Amniotic stem cell (primary cell): ENCODE results near the gene ETV6.

Experiments
- DNase-seq: peaks from one replicate; lab custom pipeline; 2025; lab: John Stamatoyannopoulos, UW

Gene ETV6

DNA sequence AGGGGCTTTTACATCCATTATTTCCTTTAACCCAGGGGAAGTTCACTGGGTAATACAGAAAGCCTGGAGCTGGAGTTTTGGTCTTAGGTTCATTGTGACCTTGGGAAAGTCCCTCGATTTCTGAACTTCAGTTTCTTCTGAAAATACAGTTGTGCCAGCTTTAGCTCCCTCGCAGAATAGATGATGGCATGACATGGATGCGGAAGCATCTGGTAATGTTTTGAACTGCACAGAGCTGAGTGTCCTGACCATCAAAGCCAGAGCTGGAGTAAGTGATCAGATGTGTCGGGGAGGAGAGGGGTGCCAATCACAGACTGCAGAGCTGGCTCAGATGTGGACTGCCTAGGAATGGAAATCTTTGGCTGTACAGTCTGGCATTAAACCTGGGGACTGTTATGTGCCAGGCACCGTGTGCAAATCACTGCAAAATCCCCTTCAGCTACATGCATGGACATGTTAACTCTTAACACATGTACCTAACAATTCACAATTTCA, 180.9 kb downstream of the ETV6 start:
- no peak for DNase-seq

DNA sequence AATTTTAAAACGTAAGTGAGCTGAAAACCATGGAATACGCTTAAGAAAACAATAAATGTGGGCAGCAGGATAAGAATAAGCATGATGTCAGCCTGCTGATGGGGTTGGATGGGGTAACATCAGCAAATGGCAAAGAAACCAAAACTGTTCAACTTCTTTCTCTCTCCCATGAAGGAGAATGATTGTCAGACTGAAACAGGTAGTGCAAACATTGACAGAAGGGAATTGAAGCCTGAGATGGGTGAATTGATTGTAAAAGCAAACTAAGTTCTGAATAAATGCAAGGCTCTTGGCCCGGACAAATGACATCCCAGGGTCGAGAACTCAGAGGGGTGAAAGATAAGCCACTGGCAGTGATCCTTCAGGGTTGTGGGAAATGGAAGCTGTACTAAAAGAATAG, 182.6 kb downstream of the ETV6 start:
- DNase-seq: no peak

DNA sequence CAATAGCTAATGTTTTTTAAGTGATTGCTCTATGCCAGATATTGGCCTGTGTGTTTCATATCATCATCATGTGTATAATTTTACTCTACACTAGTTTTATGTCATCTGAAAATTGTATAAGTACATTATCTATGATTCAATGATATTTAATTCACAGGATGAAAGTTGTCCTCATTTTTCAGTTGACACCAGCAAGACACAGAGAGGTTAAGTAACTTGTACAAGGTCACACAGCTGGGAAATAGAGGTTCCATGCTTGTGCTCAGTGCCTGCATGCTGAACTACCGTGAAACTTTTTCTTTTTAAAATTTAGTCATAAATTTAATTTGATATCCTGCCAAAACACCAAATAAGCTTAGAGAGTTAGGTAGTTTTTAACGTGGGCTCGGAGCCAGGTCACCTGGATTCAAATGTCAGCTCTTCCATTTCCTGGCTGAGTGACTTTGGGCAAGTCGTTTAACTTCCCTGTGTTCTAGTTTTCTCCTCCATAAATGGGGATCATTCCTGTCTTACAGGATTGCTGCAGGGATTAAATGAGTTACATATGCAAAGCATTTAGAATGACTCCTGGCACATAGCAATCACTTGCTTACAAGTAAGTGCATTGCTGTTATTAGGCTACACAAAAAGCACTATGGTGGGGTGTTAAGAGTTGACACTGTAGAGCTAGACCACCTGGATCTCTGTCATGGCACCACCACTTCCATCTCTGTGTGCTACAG, 183.9 kb downstream of the ETV6 start:
- DNase-seq: no peak

DNA sequence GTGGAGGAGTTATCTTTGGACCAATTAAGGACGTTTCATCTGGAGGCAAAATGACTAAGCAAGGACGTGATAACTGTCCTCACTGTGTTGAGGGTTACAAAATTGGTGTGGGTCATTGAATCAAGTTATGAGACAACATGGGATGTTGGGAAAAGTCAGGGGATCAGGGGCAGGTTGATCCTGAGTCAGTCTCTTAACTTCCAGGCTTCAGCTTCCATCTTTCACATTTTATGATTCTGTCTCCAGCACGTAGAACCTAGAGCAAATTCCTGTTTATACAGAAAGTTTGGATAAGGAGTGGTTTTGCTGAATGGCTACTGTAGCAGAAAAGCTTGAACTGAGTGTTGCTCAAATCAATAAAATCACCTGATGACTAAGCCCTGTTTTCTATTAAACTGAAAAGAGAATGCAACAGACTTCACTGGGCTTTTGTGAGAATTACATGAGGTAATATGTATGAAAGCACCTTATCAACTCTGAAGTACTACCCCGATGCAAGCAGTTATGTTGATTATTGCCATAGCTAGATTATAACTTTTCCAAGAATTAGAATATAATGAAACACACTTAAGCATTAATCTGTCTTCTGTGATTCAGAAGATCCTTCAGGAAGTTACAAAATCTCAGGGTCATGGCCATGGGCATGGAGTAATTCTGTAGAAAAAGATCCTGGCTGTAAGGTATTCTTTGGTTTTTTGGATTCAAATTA, 184.8 kb downstream of the ETV6 start:
- no peak for DNase-seq

DNA sequence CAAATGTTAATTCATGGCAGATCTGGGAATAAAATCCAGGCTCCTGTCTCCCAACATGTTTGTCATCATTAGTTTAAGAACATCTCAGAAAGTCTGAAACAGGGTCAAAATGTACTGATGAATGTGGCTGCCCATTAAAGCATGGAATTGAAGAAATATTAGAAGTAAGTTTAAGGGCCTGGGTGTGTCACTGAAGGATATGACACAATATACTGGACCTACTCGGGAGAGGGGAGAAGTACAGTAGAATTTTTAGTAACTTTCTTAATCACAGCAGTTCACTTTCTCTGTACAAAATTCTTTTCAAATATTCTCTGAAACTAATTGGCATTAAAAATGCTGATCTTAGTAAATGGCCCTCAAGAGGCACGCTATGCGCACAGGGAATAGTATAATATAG, 185.5 kb downstream of the ETV6 start:
- DNase-seq: no peak

DNA sequence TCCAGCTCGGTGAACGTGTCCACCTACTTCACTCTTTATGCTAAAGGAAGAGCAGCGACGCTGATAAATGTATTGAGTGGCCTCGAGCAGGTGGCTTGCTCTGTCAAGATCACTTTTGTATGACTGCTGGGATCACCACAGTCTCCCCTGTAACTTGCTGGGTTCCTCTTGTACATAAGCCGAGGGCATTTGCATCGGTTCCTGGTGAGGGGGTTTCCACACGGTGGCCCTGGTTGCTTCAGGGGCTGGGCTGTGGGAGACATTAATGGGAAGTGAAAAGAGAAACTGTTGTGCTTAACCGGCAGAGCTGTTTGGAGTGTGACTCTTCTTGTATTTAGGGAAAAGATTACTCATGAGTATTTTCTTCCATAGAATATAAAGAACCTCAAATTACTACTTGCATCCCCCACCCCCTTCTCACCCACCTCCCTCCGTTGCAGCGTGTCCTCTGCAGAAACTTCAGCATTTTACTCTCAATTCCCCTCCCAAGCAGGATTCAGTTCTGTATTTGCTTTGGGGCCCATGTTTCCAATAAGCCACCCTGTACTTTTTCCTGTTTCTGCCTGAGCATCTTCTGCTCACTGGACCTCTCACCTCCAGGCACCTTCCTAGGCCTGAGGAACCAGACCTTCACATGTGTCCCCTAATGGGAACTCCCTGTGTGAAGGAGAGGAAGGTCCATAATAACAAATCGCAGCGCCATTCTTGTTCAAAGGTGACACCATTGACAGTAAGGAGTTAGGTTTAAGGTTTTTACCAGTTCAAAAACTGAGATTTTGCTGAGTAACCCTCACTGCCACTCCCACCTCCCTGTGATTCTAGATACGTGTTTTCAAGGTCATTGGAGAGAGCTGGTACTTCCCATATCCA, 187.0 kb downstream of the ETV6 start:
- no peak for DNase-seq

DNA sequence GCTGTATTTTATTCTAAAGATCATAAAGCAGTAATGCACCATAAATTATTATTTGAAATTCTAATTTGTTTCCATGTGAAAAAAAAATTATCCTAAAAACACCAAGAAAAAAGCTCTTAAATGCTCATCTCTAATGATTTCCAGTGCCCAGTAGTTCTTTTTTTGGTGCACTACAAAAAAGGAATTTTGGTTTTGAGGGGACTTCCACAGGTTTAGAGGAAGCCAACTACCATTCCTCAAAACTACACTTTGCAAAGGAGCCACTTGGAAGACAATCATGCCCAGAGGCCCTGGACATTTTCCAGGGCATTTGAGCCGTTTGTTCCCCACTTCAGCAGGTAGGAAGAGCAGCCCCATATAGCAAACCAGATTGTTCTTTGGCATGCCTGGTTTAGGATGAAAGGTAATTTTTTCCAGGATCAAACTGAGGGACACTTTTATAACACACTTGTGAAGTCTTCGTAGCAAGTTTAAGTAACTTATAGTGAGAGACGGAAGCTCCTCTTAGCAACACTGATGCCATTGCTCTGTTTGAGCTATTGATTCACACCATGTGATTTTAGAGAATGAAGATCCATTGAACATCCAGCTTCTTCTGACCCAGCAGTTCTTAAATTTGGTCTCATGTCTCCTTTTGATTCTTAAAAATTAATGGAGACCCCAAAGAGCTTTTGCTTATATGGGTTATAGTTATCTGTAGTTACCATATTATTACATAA, 187.9 kb downstream of the ETV6 start:
- no peak for DNase-seq

DNA sequence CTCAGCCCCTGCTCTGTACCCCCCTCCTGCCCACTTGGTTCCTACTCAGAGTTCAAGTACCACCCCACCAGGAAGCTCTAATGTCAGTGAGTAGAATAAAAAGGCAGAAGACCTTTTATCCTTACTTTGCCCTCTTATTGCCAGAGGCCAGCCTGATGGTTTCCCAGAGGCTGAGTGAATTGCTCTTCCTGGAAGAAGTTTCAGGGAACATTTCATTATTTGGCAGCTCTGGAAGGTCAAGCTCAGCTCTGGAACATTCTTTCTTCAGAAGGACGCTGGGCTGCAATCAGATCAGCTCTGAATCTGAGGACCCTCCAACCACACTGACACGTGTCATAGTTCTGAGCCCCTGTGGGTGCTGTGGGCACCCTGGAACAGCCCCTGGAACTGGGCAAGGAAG, 188.9 kb downstream of the ETV6 start:
- DNase-seq: no peak

DNA sequence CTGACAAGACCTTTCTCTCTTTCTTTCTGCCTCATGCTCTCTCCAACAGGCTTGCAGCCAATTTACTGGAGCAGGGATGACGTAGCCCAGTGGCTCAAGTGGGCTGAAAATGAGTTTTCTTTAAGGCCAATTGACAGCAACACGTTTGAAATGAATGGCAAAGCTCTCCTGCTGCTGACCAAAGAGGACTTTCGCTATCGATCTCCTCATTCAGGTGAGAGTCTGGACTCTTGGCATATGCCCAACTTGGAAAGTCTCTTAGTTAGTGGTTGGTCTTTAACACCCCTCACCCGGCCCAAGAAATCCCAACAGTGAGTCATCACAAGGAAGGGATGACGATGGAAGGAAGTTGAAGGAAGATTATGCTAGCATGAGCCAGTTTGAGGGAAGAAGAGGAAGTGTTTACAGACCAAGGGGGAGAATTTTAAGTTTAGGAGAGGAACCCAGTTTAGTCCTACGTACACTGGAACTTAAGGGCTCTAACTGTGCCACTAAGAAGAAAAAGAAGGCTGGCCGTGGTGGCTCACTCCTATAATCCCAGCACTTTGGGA, 189.7 kb downstream of the ETV6 start:
- no peak for DNase-seq

DNA sequence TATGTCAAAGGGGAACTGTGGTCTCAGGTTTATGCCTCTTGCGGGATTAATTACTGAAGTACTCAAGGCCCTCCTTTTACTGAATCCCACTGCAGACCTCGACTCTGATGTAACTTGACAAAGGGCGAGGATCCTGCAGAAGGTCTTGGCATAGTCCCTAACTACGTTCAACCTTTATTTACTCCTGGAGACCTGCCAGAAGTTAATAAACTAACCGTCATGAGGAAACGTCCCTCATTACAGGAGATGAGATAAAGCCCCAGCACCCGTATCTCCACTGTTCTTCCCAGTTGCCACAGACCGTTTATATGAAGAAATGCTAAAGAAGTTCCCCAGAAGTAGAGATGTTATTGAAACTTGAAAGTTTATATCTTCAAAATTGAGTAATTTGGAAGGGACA, 190.9 kb downstream of the ETV6 start:
- DNase-seq: no peak

DNA sequence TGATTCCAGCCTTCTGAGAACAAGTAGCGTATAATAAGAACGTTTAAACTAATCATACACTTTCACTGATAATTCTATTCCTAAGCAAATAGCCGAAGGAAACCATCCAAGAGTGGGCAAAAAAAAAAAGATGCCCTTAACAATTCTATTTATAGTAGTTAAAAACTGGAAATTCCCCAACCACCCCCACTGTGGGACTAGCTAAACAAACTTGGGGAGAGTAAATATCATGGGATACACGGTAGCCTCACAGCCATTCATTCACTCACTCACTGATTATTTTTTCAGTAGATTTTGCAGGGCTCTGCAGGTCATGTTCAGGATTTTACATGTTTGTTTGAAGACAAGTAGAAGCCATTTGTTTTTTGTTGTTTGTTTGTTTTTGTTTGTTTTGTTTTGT, 197.0 kb downstream of the ETV6 start:
- no peak for DNase-seq

DNA sequence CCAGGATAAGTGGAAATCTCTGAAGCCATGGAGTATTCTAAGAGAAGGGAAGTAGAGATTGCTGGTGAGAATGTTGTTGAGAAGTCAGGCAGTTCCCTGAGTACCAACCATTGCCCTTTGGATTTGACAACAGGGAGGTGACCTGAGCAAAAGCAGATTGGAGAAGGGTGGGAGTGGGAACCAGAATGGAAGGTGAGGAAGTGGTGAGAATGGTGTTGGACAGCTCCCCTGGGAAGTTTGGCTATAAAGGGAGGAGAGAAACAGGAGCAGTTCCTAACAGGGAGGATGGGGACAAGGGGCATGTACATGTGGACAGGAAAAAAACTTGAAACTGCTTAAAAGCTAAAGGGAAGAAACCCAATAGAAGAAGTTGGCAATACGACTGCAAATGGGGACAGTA, 198.1 kb downstream of the ETV6 start:
- DNase-seq: no peak

DNA sequence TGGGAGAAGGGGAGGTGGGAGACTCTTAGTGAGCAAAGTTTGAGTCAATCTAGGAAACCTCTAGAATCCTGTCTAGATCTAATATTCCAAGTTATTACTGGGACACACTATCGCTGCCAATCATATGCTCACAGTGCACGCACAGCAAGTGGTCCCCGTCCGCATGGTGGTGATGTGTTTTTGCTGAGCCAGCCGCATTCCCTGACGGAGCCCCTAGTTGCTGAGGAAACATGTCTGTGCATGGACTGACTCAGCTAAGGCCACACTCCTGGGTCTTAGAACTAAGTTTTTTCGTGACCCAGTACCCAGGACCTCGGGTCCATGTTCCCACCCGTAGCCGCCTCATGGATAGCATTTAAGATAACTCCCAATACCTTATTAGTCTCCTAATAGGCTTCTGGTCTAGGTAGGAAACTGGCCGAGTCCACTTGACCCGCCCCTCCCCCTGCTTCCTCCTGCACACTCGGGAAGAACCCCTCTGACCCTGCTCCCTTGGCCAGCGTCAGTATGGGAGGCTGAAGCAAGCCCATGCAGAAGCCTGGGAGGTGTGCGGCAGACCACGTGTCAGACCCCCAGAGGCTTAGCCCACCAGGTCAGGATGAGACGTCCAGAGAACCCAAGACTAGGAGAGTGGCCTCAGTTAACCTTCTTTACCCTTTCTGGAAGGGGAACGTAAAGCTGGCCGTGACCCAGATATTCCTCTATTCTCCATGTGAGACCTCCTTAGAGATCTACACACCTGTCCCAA, 200.5 kb downstream of the ETV6 start:
- no peak for DNase-seq

DNA sequence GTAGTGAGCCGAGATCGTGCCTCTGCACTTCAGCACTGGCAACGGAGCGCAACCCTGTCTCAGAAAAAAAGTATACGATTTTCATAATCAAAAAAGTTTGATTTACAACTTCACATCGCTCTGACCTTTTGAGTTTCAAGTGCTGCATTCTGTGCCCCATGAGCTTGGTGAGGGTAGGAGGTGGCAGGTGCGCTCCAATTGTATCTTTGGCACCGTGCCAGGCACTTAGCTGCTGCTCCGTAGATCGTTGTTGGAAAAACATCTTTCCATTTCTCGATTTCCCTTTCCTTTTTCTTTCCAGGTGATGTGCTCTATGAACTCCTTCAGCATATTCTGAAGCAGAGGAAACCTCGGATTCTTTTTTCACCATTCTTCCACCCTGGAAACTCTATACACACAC, 203.7 kb downstream of the ETV6 start:
- no peak for DNase-seq

DNA sequence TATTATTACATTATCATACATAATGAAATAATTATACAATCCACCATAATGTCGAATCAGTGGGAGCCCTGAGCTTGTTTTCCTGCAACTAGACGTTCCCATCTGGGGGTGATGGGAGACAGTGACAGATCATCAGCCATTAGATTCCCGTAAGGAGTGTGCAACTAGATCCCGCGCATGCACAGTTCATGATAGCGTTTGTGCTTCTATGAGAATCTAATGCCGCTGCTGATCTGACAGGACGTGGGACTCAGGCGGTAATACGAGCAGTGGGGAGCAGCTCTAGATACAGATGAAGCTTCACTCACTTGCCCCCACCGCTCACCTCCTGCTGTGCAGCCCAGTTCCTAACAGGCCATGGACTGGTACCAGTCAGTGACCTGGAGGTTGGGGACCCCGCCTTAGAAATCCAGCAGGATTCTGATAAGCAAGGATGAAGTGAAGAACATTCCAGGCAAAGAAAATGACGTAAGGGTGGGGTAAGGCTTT, 204.6 kb downstream of the ETV6 start:
- no peak for DNase-seq

DNA sequence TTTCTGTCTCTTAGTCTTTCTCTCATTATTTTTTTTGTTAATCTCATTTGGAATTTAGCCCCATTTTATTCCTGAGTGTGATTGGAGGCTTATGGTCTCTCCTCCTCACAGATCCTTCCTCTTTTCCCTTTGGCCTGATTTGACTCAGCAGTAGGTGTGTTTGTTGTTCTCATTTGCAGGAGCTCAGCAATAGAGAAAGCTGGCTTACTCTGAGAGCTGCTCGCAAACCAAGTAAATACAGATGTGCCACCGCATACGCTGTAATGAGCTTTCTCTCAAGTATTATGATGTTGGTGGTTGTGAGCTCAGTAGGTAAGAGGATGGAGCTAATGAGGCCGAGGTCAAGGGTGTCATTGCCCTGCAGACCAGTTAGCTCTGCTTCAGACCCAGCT, 206.5 kb downstream of the ETV6 start:
- DNase-seq: no peak

DNA sequence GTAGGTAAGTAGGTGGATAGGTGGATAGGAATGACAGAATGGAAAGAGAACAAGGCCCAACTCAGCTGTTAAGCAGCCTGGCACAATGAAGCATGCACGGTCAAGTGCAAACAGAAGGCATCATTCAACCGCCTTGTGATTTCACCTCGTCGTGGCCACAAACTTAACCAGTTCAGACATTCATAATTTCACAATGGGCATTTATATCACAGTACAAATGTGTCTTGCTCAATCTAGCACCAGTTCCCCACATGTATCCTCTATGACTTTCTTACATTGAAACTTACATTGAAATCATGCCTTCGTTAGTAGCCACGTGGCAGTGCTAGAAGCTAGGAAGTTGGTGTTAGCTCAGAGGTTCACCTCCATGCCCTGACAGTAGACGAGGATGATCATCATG, 207.5 kb downstream of the ETV6 start:
- no peak for DNase-seq

DNA sequence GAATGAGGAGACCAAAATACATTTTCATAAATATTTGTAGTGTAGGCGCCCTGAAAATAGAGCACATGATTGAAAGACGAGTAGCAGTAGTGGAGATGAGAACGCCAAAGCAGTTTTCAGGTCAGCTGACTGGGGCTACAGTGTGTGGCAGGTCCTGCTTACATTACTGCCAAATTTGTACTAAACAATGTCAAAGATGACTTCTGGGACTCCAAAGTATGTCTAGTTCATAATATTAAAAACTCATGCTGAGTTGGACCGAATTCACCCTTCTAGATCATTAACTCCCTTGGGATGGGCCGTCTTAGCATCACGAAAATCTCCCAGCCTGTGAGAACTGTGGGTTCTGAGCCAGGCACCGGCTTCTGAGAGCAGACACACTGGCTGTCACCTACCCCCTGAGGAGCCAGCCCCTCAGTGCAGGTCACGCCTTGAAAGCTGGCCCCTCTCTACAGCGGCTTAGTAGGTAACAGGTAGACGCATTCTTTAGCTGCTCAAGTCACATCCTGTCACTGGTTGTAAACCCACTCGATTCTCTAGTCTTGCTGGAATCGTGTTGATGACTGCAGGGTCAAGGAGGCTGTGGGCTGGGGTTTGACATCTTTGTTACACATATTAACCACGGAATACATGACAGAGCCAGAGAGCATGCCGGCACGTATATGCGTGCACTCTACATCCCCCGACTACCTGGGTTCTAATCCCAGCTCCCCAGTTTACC, 210.4 kb downstream of the ETV6 start:
- DNase-seq: no peak

DNA sequence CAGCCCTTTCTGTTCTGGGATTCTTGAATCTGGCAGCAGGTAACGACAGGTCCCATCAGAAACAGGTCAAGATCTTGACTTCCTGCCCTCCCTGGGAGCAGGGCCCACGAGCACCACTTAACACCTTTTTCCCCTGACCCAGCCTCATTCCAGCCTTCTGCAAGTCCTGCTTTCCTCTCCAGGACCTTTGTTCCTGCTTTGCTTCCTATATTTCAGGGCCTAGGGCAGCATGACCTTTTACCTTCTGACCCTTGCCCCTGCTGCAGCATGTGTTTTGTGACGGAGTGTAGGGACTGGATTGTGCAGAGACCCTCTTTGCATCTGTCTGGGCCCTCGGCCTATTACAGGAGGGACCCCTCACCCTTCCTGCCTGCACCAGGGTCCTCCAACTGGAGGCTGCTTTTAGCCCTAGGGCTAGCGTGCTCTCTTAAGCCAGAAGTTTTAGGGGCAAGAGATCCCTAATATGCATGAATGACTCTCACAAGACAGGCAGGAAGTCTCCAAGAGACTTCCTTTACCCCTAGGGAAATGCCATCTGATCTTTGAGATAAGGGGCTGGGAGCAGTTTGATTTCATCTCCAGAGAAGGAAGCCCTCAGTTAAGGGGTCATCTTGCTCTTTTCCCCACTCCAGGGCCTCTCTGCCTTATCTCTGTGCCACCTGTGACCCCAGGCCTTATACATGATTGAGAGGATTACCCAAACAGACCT, 211.8 kb downstream of the ETV6 start:
- DNase-seq: no peak
